Right lung (tissue), 5 donors: ENCODE results near the gene BTNL3. TPM values are rescaled to one million over a fixed set of nuclear protein-coding genes. Genes with fewer than 3 reads are reported as not detected.

Experiments
- DNase-seq, 2 donors: peaks; one replicate each; pipeline ENCODE4 v3.0.0-alpha.2; 2013
- polyA plus RNA-seq, 5 donors: library from polyadenylated mRNA; unstranded; fragments of 120-200 nt; gene quantifications; one replicate each; pipeline versions ENCODE4 v1.2.1 to v1.2.3, GENCODE V29; 2013; ENCODE audit warnings: inconsistent platforms in 1 of 5, low replicate concordance in 1 of 5; ENCODE audit not compliant: insufficient read length in 5 of 5, insufficient read depth in 1 of 5

BTNL3 gene
- polyA plus RNA-seq, 5 donors: 0.10 to 0.29 TPM; not detected in 3

DNA sequence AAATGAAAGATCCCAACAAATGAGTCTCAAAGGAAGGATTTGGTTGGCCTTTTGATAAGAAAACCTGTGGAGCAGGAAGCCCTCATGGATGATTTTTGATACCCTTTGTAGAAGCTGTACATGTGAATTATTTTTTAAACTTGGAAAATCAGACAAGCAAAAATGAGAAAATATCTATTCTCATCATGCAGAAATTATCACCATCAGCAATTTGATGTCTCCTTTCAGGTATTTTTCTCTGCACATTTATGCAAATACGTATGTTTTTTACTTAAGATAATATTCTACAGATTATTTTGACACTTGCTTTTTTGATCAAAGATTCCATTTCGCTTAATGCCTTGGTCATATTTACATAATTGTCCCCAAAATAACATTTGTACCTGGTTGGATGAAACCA, 58.6 kb downstream of the BTNL3 start:
- DNase-seq: no peak

DNA sequence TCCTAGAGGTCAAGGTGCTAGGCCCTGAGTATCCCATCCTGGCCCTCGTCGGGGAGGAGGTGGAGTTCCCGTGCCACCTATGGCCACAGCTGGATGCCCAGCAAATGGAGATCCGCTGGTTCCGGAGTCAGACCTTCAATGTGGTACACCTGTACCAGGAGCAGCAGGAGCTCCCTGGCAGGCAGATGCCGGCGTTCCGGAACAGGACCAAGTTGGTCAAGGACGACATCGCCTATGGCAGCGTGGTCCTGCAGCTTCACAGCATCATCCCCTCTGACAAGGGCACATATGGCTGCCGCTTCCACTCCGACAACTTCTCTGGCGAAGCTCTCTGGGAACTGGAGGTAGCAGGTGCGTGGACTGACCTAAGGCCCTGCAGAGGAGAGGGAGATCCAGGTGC, 59.3 kb downstream of the BTNL3 start:
- no peak for DNase-seq

DNA sequence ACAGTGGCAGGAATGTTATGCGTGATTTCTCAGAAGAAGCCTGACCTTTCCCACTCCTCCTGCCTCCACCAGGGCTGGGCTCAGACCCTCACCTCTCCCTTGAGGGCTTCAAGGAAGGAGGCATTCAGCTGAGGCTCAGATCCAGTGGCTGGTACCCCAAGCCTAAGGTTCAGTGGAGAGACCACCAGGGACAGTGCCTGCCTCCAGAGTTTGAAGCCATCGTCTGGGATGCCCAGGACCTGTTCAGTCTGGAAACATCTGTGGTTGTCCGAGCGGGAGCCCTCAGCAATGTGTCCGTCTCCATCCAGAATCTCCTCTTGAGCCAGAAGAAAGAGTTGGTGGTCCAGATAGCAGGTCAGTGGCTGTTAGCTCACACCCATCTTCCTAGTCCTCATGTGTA, 61.4 kb downstream of the BTNL3 start:
- DNase-seq: no peak

DNA sequence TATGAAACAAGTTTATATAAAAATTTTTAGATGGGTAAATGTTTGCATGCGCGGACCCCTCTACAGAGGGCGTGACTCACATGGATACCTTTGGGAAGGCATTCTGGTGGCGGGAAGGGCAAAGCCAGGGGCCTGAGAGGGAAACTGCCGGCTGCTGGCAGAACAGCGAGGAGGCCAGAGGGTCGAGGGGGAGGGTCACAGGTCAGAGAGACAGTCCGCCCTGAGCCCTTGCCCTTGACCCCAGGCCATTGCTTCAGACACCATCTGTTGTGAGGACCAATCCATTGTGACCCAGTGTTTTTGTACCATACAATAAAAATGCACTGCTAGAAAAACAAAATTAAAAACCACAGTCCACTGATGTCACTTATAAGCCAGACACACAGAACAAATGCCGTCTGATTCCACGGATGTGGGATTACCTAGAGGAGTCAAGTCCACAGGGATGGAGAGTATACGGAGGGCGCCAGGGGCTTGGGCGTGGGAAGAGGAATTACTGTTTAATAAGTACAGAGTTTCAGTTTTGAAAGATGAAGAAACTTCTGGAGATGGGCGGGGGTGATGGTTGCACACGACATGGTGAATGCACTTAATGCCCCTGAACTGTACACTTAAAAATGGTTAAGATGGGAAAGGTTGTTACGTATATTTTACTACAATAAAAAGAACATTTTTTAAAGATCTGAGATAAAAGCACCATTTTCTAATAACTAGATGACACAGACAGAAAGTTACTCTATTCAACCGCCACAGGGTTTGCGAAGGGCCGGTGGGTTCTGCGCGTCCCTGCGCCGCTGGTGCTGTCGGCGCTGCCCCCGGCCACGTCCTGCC, 63.4 kb downstream of the BTNL3 start:
- no peak for DNase-seq

DNA sequence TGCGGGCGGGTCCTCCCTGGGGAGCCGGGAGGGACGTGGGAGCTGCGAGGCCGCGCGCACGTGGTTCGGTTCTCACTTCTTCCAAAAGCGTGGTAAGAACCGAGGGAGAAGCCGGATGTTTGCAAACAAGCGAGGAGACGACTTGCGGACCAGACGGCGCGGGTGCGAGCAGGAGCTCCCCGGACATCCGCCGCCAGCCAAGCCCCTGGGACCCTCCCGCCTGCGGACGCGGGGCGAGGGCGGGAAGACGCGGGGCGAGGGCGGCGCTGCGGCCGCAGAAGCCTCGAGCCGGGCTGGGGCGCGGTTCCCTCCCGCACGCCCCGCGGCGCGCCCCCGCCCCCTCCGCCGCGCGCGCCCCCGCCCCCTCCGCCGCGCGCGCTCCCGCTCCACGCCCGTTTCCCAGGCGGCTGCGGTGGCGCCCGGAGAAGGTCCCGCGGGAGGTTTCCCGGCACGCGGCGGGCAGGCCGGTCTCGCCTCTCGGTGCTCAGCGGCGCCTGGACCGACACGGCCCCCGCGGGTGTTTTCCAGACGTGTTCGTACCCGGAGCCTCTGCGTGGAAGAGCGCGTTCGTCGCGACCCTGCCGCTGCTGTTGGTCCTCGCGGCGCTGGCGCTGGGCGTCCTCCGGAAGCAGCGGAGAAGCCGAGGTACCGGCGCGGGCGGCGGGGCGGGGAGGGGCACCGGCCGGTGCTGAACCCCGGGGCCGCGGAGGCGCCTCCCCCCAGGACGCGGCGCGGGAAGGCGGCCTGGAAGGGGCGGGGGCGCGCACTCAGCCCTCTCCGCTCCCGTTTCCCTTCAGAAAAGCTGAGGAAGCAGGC, 64.2 kb downstream of the BTNL3 start:
- no peak for DNase-seq

DNA sequence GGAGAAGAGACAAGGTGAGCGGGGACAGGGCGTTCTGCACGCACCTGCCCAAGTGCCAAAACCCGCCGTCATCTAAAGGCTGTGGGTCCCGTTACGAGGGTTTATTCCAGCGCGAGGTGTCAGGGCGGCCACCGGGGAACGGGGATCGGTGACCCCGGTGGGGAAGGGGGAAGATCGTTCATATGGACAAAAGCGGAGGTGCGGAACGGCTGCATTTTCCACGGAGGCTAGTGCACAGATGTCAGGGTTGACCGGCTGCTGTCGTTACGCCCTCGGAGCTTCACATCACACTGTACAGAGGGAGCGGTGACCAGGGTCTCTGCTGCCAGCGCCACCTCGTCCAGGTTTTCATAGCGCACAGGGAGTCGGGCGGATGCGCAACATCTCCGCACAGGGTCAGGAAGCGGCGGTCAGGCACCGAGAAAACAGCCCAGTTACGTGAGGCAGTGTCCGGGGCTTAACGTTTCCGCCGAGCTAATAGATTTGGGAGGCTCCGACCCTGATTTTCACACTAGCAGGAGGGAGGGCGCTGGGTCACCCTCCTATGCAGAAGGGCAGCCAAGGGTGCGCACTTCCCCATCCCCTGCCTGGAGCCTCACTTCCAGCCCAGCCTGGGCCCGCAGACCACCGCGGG, 65.0 kb downstream of the BTNL3 start:
- no peak for DNase-seq

DNA sequence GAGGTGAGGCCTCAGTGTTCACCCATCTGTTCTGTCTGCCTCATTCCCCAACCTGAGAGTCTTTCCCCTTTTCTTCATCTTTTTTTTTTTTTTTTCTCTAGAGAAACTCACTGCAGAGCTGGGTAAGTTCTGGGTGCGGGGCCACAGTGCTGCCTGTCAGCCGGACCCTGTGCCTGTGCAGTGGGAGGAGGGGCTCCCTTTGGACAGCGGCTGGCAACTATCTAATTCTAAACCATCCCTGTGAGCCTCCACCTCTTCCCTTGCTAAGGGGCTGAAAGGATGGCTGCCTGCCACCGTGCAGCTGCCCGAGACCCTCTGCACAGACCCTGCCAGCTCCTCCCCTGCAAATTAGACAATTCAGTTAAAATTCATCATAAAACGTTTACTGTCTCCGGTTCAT, 65.5 kb downstream of the BTNL3 start:
- DNase-seq: no peak

DNA sequence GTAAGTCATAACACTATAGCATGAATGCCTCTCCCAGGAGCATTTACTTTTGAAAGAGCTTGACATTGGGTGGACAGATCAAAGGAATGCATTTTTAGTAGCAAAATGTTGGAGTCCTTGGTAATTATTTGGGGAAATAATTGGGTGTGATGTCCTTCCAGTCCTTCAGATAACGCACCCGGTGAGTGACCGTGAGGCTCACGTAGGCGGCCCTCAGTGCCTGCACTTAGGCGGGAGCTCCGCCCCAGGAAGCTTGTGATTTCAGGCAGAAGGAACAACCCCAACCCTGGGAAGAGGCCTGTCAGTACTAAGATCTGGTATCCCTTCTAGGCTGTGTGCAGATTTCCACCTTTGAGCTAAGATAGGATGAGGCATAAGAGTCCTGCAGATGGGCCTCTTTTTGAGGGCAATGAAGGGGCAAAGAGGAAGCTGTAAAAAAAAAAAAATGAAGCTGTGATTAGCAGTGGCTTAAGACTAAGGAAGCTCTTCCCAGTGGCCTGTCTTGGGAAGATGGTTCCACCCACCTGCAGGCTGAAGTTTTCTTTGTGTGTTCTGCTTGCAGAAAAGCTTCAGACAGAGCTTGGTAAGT, 66.3 kb downstream of the BTNL3 start:
- no peak for DNase-seq

Other genes starting within 250 kb of the BTNL3 start
- not detected for gene OR2Y1, start 248.8 kb upstream of the BTNL3 start, polyA plus RNA-seq
- gene MGAT1, start 186.0 kb upstream of the BTNL3 start, polyA plus RNA-seq: 100 to 1,000 TPM in 1 of 5 donors, 10 to 100 TPM in 4; 67.9 to 104 (median 75.3) TPM
- 10 to 100 TPM; 44.2 to 68.5 (median 62.9) TPM for gene ZFP62, start 127.6 kb upstream of the BTNL3 start, polyA plus RNA-seq
- gene BTNL8, start 89.7 kb upstream of the BTNL3 start, polyA plus RNA-seq: 1 to 10 TPM in 3 of 5 donors, under 1 TPM in 2; 0.58 to 1.1 (median 1.1) TPM
- gene BTNL9, start 51.4 kb downstream of the BTNL3 start, polyA plus RNA-seq: 10 to 100 TPM; 12.0 to 23.5 (median 13.6) TPM
- gene OR2V1, start 142.3 kb downstream of the BTNL3 start, polyA plus RNA-seq: not detected
- gene OR2V2, start 158.7 kb downstream of the BTNL3 start, polyA plus RNA-seq: under 1 TPM in 4 of 5 donors, not detected in 1; 0.03 to 0.05 (median 0.04) TPM
- under 1 TPM; 0.14 to 1.00 (median 0.24) TPM for gene TRIM7, start 216.3 kb downstream of the BTNL3 start, polyA plus RNA-seq
- gene TRIM41, start 234.4 kb downstream of the BTNL3 start, polyA plus RNA-seq: 10 to 100 TPM; 22.2 to 29.1 (median 28.1) TPM